IPS DF 6.9 (cell line): Measurements from ENCODE around the gene TEAD1.
A peak's percentile ranks its signal among the peaks of the same experiment; 100 is the strongest.

Source experiments
- DNase-seq: peaks from one replicate; pipeline ENCODE4 v3.0.0-alpha.2; 2013; ENCODE audit warnings: low read depth, low spot score
- H3K27ac ChIP-seq: one replicate; pipeline ENCODE4 v1.5.1; 2013; ENCODE audit warnings: low read length, control low read depth
- H3K27me3 ChIP-seq: 2 replicates; pipeline ENCODE4 v1.6.1; 2013; ENCODE audit warnings: mild to moderate bottlenecking, low read length; ENCODE audit not compliant: control insufficient read depth, insufficient read depth
- H3K36me3 ChIP-seq: 2 replicates; pipeline ENCODE4 v1.6.1; 2013; ENCODE audit warnings: low read length; ENCODE audit not compliant: control insufficient read depth, insufficient read depth
- H3K4me1 ChIP-seq: 2 replicates; pipeline ENCODE4 v1.6.1; 2013; ENCODE audit warnings: low read length; ENCODE audit not compliant: control insufficient read depth, insufficient read depth
- H3K4me3 ChIP-seq: 2 replicates; pipeline ENCODE4 v1.5.1; 2013; ENCODE audit warnings: mild to moderate bottlenecking, low read length
- H3K9me3 ChIP-seq: 2 replicates; pipeline ENCODE4 v1.6.1; 2013; ENCODE audit warnings: low read length, inconsistent platforms; ENCODE audit not compliant: control insufficient read depth, insufficient read depth
- WGBS: extraction: QIAGEN DNeasy Blood & Tissue Kit; methylation state at CpG from one replicate; pipeline ENCODE4 v1.1.7; 2013; ENCODE audit warnings: mixed read lengths, missing lambda C conversion rate; ENCODE audit not compliant: insufficient read length, insufficient coverage; 5-methylcytosine and 5-hydroxymethylcytosine counted together

TEAD1 gene

DNA sequence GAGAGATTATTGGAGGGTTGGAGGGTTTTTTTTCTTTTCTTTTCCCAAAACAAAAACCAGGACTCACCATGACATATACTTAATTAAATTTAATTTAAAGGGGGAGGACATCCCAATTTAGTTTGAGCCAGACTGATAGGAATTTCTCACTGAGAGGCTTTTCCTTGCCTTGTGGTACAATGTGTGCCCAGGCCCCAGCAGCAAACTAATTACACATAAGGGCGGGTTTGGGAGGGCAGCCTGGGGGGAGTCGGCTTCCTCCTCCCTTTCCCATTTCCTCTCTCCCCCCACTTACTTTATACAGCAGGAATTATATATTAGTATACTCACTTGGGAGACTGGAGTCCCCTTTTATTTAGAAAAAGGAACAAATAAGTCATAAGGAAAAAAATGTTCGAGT lies 2.9 kb downstream of the TEAD1 start:
- no CpG with 5 or more reads among the region's 3 CpGs for WGBS
- no peak overlapping the region for H3K27ac ChIP-seq
- H3K4me1 ChIP-seq, result peaks cover 10% of the 10 kb centered on the region
- no peaks in the 10 kb centered on the region for H3K9me3 ChIP-seq
- no peaks in the 10 kb centered on the region; the same call in 1 of the 2 replicates for H3K27me3 ChIP-seq
- no peaks in the 10 kb centered on the region for H3K36me3 ChIP-seq
- H3K4me3 ChIP-seq, result no peak overlapping the region
- DNase-seq, result no peak

DNA sequence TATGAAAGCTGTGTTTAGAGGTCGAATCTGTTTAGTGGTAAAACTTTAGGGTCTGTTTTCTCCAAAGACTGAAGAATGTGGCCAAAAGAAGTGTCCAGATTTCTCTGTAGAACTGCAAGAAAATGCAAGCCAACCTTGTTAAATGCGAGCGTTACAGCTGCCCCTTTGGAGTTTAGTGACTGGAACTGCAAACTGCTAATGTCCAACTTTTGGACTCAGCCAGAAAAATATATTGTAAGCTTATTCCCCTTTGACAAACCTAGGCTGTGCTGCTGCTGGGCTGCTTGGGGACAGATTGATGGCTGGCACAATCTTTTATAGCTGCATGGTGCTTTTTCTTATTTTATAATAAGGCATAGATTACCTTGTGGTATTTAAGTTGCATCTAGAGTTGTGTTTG lies 3.9 kb downstream of the TEAD1 start:
- no peaks in the 10 kb centered on the region; the same call in 1 of the 2 replicates for H3K27me3 ChIP-seq
- H3K4me3 ChIP-seq, result no peak overlapping the region
- no peaks in the 10 kb centered on the region for H3K36me3 ChIP-seq
- no peak for DNase-seq
- 100% methylated on average over 1 of the region's 3 CpGs for WGBS
- H3K27ac ChIP-seq, result no peak overlapping the region
- H3K4me1 ChIP-seq, result peaks cover 17% of the 10 kb centered on the region
- H3K9me3 ChIP-seq, result no peaks in the 10 kb centered on the region

DNA sequence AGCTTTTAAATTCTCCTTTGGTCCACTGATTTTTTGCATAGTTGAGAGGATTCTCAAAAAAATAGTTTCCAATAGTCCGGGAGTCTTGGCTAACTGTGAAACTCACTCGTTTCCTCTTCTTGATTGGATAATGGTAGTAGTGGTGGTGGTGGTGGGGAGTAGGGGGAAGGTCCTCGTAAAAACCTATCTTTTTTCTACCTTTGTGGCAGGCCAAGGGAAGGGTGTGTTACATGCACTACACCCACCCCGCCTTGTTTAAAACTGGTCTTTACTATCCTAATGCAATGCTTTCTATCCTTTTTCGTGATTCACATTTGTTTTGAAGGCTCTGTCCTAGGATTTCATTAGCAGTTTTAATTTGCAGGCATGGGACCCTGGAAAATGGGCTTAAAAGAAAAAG lies 4.8 kb downstream of the TEAD1 start:
- no CpG with 5 or more reads among the region's 5 CpGs for WGBS
- Histone ChIP-seq H3K27me3 (no peaks in the 10 kb centered on the region), H3K36me3 (no peaks in the 10 kb centered on the region), H3K9me3 (no peaks in the 10 kb centered on the region), H3K27ac (no peak overlapping the region), H3K4me3 (no peak overlapping the region), H3K4me1 (peaks cover 21% of the 10 kb centered on the region)
- no peak for DNase-seq

DNA sequence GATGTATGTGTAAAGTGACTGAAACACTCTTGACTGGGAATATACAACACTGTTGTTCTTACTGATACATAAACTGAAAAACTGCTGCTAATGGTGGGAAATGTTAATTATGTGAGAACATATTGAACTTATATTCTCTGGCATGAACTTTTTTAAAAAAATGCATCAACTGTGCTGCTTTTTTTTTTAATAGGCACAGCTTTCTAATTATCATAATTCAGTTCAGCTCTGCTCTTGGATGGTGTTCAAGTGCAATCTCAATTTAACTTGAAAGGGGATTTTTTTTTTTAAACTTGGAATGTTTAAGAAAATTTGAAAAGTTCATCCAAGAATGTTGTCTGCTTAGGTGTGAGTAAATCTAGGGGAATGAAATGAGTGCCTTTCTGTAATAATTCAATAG lies 5.2 kb downstream of the TEAD1 start:
- no peaks in the 10 kb centered on the region for H3K36me3 ChIP-seq
- no peak overlapping the region for H3K4me3 ChIP-seq
- H3K27ac ChIP-seq, result no peak overlapping the region
- H3K27me3 ChIP-seq, result no peaks in the 10 kb centered on the region
- H3K9me3 ChIP-seq, result no peaks in the 10 kb centered on the region
- no peak for DNase-seq
- peaks cover 21% of the 10 kb centered on the region for H3K4me1 ChIP-seq

DNA sequence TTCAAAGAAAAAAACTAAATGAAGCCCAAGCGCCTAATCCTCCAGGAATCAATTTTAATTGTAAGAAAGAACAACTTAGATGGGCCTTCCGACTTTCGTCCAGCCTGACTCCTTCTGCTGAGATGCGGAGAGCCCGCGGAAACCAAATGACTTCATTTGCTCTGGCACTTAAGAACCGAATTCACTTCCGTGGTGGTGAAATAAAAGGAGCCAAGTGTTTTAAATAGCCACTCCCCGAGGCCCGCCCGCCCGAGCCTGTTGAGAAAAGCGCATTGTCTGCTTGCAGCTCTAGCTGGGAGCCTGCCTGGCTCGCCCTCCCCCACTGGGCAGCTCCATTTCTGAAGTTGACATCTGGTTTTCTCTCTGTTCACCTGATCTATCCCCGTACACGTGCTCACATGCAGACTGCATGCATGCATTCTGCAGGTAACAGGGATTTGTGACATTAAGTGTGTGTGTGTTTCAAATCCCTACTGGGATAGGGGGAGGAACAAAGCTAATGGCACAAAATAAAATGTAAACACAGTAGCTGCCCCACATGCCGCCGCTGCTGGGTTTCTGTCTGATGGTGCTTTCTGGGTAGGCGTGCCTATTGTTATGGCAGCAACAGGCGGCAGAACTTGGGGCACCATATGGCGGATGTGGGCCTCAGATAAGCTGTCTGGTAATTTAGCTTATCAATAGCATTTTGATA lies 6.2 kb downstream of the TEAD1 start:
- no peaks in the 10 kb centered on the region for H3K27me3 ChIP-seq
- no CpG with 5 or more reads among the region's 21 CpGs for WGBS
- no peaks in the 10 kb centered on the region for H3K9me3 ChIP-seq
- DNase-seq, result peak; percentile 76
- peaks cover 25% of the 10 kb centered on the region for H3K4me1 ChIP-seq
- no peaks in the 10 kb centered on the region for H3K36me3 ChIP-seq
- no peak overlapping the region for H3K4me3 ChIP-seq
- H3K27ac ChIP-seq, result no peak overlapping the region

DNA sequence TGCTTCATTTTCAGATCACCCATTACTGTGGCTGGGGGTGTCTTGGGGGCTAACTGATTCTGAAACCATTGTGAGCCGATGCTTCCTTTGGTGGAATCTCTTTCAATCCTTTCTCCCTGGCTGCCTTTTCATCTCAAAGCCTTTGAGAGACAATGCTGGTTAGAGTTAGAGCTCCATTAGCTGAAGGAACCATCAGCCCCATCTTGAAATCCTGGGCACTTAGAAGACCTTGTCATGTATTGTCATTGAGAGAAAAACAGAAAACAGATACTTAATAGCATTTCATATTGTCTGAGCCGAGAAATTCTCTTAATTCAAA lies 6.7 kb downstream of the TEAD1 start:
- Histone ChIP-seq H3K4me3 (no peak overlapping the region), H3K4me1 (peaks cover 24% of the 10 kb centered on the region), H3K36me3 (no peaks in the 10 kb centered on the region), H3K9me3 (no peaks in the 10 kb centered on the region), H3K27ac (no peak overlapping the region), H3K27me3 (no peaks in the 10 kb centered on the region)
- DNase-seq, result no peak
- WGBS, result no CpG with 5 or more reads among the region's 2 CpGs

DNA sequence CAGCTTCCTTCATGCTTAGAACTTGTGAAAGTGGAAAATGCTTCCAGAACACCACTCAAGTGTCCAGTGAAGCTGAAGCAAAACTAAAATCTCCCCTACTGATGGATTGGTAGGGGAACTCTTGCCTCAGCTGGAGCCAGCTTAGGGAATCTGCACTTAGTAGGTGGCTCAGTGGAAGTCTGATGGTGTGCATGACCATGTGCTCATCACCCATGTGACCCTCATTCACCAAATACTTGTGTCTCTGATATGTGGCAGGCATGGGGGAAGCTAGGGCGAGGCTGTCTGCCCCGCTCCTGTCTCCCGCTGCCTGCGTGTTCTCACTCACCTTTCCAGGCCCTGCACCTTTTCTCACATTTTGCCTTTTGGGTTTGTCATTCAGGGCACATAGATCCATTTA lies 7.2 kb downstream of the TEAD1 start:
- no CpG with 5 or more reads among the region's 4 CpGs for WGBS
- Histone ChIP-seq H3K9me3 (no peaks in the 10 kb centered on the region), H3K4me3 (no peak overlapping the region), H3K27ac (no peak overlapping the region), H3K27me3 (no peaks in the 10 kb centered on the region), H3K36me3 (no peaks in the 10 kb centered on the region), H3K4me1 (peaks cover 22% of the 10 kb centered on the region)
- no peak for DNase-seq

DNA sequence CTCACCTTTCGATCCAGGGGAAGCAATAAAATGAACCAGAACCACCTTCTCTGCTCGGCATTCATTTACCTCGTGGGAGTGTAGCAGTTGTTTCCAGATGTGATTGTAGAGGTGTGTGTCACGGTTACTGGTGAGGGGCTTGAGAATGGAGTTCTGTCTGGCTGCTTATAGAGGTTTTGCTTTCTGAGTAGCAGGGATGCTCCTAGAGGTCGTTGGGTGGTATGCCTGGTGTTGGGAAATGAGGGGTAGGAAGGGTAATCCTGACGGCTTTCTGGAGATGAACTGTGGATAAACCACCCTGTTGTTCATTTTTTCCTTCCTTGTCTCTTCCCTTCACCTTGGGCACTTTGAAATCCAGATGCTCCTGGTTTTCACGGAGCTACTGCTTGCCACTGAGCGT lies 8.1 kb downstream of the TEAD1 start:
- WGBS, result no CpG with 5 or more reads among the region's 8 CpGs
- Histone ChIP-seq H3K9me3 (no peaks in the 10 kb centered on the region), H3K4me3 (no peak overlapping the region), H3K4me1 (peaks cover 23% of the 10 kb centered on the region), H3K27ac (no peak overlapping the region), H3K36me3 (no peaks in the 10 kb centered on the region), H3K27me3 (peaks cover 4% of the 10 kb centered on the region; the same call in 1 of the 2 replicates)
- DNase-seq, result no peak

DNA sequence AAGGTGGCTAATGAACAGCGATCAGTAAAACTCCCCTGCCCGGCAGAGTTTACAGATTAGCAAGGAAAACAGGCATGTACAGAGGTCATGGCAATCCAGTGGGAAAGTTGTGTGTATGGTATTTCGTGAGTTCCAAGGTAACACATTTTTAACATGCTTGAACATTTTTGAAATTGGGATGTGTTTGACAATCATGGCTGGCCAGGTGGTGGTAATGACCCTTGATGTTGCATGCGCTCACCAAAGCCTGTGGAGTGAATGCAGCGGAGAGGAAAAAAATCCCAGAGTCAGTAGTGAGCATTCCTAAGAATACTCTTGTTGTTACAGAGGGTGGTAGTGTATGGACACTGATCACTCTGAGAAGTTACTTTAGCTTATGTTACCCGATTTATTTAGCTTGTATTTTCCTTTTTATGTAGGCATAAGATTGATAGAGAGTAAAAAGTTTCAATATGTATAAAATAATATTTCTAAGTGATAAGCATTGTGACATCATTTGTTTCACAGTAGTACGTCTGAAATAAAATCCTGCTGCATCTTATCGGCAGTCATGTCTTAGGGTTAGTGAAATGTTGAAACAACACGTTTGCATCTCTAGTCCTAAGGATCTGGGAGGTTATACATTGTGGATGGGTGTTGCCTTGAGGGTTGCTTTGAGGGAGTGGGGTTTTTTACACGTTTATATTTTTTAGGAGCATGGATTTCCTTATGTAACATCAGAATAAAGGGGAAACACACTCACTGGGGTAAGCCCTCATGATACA lies 8.7 kb downstream of the TEAD1 start:
- H3K27ac ChIP-seq, result no peak overlapping the region
- no peaks in the 10 kb centered on the region for H3K36me3 ChIP-seq
- no peak for DNase-seq
- H3K4me1 ChIP-seq, result peaks cover 27% of the 10 kb centered on the region
- no peaks in the 10 kb centered on the region for H3K9me3 ChIP-seq
- H3K4me3 ChIP-seq, result no peak overlapping the region
- no CpG with 5 or more reads among the region's 10 CpGs for WGBS
- H3K27me3 ChIP-seq, result peaks cover 5% of the 10 kb centered on the region; the same call in 1 of the 2 replicates

DNA sequence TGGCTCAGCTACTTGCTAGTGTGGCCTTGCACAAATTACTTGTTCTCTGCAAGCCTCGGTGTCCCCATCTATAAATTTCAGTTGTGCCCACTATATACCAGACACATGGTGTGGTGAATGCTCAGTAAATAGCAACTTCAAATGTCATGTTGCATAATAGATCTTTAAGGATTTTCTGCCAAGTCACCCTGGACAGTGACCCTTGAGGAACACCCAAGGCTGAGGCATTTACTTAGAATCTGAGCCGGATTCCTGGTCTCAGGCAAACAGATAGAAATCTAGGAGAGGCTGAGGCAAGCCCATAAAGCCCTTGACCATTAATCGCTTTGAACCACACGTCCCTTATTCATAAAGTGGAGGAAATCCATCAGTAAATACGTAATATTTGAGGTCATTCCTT lies 9.7 kb downstream of the TEAD1 start:
- H3K4me3 ChIP-seq, result no peak overlapping the region
- H3K27ac ChIP-seq, result no peak overlapping the region
- peaks cover 31% of the 10 kb centered on the region for H3K4me1 ChIP-seq
- H3K36me3 ChIP-seq, result no peaks in the 10 kb centered on the region
- H3K9me3 ChIP-seq, result no peaks in the 10 kb centered on the region
- no CpG with 5 or more reads among the region's 5 CpGs for WGBS
- H3K27me3 ChIP-seq, result peaks cover 5% of the 10 kb centered on the region; the same call in 1 of the 2 replicates
- DNase-seq, result no peak

DNA sequence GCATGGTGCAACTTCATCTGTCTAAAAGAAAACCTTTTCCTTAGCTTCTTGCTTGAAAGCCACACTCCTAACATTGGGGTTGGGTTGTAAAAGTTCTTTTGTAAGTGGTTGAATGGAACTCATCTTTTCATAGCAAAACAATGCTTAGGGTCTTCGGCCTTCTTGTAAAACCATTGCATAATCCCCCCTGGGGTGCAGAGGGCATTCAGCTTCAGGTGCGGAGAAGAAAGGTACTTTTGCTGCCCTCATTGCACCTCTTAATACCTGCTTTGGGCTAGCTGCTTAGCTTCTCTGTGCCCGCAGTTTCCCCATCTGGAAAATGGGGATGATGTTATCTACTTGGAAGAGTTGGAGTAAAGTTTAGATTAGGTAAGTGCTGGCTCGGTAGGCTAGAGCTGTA lies 10.1 kb downstream of the TEAD1 start:
- H3K4me1 ChIP-seq, result peaks cover 31% of the 10 kb centered on the region
- no CpG with 5 or more reads among the region's 4 CpGs for WGBS
- H3K9me3 ChIP-seq, result no peaks in the 10 kb centered on the region
- H3K36me3 ChIP-seq, result no peaks in the 10 kb centered on the region
- no peak for DNase-seq
- H3K4me3 ChIP-seq, result no peak overlapping the region
- peaks cover 5% of the 10 kb centered on the region; the same call in 1 of the 2 replicates for H3K27me3 ChIP-seq
- H3K27ac ChIP-seq, result no peak overlapping the region
